Anterior cingulate cortex (tissue), 58 donors: ENCODE results near the gene VSTM4.

ENCODE experiments used
- DNase-seq, 58 donors: peaks; one replicate each; lab custom pipeline; 2025; lab: John Stamatoyannopoulos, UW

The VSTM4 gene

DNA sequence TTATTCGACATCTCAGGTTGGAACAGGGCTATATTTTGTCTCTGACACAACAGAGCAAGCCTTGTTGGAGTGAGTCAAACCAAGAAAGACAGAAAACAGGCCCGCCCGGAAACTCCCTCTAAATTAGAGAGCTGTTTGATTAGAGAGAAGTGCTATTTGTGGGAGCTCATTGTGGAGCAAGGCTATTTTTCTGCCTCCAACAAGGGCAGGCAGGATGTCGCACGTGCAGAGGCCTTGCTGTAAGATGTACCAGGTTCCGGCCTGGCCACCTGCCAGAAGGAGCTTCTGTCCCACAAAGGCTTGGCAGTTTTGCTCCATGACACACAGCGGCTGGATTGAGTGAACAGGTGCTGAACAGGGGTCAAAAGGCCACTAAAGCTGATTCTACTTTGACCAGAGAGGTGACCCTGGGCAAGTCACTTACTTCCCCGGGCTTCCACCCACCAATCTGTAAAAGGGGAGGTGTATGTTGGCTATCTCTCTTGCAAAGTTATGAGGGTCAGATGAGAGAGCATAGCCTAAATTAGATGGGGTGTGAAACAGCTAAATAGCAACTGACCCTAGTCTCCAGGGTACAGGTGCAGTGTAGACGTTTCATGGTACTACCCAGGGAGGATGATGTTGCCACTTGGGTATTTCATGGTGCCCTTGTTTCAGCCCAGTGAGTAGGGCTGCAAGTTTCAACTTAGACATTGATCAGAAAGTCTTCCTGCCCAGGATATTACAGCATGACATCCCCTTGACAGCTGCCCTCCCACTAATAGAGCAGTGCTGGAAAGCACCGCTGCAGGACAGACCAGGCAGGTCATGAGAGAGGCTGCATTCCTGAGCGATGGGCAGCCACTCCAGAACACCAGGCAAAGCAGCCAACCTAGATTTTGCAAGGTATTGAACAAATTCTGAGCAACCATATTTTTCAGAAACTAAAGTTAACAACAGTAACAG, 62.0 kb downstream of the VSTM4 start:
- peak in 2 of 58 donors; percentile 6 to 11 for DNase-seq

DNA sequence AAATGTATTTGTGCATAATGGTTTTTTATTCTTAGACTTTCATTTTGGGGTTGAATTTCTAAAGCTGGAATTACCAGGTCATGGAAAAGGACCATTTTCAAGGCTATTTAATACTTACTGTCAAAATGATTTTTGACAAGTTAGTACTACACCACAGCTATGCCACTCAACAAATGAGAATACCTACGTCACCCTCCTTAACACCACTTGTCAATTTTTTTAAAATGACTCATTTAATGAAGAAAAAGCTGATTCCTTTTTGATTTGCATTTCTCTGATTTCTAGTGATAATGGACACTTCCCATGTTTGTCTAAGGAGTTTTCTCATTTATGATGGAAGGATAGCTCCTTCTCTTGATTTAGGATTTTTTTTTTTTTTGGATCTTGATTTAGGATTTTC, 63.3 kb downstream of the VSTM4 start:
- DNase-seq, result no peak

DNA sequence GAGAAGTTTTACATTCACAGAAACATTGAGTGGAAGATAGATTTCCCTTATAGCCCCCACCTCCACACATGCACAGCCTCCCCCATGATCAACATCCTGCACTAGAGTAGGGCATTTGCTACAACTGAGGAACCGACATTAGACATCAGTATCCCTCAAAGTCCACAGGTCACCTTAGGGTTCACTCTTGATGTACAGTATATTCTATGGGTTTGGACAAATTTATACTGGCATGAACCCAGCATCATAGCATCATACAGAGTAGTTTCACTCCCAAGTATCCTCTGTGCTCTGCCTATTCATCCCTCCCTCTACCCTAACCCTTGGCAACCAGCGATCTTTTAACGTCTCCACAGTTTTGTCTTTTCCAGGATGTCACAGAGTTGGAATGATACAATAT, 64.4 kb downstream of the VSTM4 start:
- DNase-seq, result no peak

DNA sequence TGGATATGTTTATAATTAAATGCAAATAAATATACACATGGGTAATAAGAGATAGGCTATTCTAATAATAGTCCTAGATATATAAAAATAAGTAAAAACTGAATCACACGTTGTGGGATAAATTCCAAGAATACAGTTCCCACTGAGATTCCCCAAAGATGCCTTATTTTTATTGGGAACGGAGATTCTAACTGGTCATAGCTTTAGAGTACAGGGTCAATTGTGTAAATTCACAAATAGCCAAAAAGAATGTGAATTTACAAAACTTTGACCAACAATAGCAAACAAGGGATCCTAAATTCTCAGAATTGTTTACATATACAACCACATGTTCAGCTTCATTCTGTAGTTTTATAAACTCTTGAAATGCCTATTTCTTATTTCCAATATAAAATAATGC, 65.0 kb downstream of the VSTM4 start:
- no peak for DNase-seq

DNA sequence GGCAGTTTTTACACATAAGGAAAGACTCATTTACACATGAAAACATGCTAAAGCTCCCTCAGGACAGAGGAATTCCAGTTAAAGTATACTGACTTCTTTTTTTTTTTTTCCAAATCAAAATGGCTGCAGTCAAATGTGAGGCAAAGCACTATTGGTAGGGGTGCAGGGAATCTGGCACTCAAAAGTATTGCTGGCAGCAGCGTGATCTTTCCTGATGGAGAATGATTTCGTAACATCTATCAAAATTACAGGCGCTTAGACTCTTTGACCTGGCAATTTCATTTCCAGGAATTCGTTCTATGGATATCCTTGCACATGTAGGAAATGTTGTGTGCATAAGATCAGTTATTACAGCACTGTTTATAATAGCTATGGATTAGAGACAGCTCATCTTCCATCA, 65.7 kb downstream of the VSTM4 start:
- no peak for DNase-seq

DNA sequence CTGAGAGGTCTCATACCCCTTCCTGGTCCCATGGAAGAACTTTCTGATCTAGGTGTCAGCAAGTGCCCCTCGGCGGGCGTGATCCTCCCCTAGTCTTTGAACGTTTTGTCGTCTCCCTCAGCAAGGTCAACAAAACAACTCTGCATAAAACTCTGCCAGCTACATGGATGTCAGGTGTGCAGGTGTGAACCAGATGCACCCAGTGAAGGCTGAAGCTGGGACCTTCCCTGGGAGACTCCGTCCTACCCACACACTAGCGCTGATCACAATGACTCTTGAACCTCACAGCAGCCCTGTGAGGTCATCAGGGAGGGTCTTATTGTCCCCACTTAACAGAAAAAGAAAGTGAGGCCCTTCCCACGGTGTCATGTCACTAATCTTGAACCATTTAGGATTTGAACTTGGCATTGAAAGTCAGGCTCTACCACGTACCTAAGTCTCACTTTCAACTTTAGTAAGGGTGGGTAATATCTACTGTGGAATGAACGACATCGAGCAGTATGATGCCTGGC, 68.1 kb downstream of the VSTM4 start:
- no peak for DNase-seq

DNA sequence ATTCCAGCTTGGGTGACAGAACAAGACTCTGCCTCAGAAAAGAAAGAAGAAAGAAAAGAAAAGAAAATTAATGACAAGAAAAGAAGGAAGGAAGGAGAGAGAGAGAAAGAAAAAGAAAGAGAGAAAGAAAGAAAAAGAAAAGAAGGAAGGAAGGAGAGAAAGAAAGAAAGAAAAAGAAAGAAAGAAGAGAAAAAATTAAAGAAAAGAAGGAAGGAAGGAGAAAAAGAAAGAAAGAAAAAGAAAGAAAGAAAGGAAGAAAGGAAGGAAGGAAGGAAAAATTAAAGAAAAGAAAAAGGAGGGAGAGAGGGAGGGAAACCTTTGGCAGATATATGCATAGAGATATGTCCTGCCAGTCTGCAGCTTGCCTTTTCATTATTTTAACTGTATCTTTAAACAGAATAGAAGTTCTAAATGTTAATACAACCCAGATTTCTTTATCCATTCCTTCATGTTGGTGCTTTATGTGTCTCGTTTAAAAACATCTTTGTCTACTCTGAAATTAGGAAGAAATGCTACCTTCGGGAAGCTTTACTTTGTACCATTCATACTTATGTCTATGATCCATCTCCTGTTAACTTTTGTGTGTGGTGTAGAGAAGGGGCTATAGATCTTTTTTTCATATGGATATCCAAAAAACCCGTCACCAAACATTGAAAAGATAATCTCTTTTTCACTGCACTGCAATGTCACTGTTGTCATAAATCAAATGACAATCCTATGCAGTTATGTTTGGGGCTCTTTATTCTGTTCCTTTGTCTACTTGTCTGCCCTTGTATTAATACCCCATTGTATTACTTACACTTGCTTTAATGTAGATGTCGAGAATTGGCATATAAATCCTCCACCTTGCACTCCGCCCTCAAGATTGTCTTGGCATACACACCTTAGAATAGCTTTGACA, 70.8 kb downstream of the VSTM4 start:
- DNase-seq, result no peak

DNA sequence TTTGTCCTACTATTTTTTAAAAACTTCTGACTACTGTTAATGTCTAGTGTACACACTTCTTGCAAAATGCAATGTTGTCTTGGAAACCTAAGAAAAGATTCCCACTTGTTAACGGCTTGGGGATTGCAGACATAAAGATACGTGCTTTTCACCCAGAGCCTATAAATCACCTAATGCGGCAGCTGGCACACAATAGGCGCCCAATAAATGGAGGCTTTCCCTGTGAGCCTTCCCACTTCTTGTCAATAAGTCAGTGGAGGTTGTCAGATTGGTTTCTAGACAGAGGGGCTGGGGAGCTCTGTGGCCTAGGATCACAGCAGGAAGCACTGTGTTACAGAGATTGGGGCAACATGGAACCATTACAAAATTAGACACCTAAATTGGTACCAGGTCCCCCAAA, 74.7 kb downstream of the VSTM4 start:
- no peak for DNase-seq

DNA sequence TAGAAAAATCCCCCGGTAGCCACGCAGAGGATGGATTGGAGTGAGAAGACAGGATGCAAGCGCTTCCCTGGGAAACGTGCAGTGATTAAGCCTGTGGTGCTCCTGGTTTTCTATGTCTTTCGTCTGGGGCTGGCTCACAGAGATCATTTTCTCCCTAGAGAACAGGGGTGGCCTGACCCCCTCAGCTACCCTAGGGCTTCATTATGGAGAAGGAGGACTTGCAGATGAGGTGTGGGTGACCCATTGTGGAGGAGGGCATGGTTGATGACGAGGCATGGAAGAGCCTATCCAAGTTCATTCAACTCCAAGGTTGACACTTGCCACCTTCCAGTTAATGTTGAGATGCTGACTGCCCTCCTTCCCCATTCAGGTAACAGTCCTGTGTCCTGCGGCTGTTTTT, 75.9 kb downstream of the VSTM4 start:
- no peak for DNase-seq

DNA sequence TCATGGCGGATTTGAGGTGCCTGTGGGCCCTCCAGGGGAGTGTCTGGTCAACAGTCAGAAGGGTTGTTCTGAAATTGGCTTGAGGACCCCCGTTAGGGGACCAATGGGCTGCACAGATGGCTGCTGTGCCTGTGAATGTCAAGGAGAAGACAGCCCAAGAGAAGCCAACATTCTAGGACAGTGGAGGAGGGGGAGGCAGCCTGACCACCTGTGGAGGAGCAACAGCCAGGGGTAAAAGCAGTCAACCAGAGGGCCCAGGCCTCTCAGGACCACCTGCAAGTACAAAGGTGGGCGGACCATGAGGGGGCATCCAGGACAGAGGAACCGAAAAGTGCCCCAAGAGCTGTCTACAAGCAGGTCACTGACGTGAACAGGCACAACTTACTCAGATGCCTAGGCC, 76.6 kb downstream of the VSTM4 start:
- DNase-seq, result no peak

DNA sequence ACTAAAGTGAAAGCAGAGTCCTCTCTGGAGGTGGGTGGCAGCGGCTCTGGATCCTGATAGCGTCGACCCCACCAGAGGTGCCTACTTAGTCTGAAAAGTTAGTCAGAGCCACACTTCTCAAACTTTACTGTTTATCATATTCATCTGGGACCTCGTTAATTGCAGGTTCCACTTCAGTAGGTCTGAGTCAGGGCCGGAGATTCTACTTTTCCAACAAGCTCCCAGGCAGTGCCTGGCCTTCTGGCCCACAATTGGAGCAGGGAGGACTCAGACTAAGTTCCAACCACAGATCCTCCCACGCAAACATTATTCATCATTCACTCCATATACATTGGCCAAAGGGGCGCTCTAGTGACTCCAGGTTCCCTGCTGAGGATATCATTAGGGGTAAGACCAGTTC, 78.1 kb downstream of the VSTM4 start:
- no peak for DNase-seq

DNA sequence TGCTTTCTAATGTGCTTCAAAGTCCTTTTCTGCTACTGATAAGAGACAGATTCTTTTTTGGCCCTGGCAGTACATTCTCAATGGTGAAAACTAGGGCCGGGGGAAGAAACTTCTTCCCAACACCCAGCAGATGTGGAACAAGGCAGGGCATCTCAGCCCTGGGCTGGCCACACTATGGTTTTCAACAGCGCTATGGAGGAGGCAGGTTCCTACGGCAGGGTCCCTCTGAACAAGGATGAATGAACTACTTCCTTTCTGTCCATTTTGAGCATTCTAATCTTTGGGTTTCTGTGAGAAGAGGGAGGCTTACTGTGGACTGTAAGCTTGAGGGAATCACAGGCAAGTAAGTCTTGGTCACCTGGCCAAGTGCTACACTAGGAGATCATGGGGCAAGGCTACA, 78.7 kb downstream of the VSTM4 start:
- DNase-seq, result no peak

DNA sequence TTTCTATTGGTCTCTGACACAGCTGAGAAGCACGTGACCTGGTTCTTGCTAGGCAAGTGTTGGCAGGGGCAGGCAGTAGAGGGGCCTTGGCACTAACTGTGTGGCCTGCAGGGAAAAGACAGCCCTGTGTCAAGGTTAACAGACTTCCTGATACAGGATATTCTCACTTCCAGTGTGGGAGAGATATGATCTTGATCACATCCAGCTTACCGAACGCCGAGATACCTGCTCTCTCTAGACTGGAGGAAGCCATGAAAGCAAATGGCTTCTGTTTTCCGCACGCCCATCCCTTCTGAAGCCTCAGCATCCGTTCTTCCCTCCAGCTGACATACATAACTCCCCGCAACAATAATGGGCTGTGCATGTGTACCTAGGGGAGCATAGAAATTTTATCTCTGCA, 79.4 kb downstream of the VSTM4 start:
- DNase-seq, result no peak

DNA sequence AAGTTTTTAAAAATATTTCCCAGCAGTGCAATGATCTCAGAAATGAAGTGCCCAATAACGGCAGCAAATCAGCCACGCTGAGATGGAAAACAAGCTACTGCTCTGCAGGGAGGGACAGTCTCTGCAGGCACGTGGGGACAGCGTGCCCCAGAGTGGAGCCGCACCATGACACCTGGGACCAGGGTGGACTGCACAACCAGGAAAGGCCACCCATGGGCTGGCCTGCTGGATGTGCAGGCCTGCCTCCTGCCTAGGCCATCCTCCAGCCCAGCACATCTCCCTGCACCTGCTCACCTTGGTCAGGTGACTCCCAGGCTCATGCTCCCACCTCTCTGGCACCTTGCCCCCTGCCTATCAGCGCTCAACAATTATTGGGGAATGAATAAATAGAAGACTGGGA, 80.4 kb downstream of the VSTM4 start:
- DNase-seq, result no peak

DNA sequence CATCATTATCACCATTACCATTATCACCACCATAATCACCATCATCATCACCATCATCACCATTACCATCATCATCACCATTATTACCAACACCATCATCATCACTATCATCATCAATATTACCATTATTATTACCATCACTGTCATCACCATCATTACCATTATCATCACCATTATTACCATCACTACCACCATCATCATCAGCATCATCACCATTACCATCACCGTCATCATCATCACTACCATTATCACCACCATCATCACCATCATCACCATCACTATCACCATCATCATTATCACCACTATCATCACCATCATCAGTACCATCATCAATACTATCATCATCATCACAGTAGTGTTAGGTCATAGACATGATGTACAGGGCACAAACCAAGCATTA, 81.4 kb downstream of the VSTM4 start:
- no peak for DNase-seq

DNA sequence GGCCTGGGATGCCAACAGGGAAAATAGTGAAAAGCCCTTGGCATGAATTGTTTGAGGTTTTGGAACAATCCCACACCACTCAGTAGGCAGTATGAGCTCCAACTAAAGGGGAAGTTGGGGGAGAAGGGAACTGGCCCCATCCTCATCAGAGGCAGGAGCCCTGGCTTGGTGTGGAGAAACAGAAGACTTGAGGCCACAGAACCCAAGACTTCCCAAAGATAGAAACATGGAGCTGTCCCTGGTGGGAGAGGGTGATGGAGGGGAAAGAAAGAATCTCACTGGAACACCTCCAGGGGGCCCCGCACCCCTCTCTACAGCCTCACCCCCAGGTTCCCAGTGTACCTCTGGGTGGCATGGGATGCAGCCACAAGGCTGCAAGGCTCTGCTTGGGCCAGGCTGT, 85.7 kb downstream of the VSTM4 start:
- no peak for DNase-seq

DNA sequence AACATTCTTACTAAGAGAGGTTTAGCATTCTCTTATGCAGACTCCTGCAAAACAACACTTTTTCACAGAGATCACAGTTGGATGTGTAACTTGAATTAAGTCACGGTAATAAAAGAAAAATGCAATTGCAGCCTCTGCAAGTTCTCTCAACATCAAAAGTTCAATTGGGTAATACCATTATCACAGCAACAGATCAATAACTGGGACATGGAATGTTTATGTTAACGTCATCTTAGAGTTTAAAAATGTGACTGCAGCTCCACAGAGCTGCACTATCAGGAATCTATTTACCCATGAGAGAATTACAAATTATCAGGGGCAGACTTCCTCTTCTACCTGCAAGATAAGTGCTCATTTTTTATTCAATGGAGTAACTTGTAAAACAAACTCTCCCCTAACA, 86.7 kb downstream of the VSTM4 start:
- DNase-seq, result no peak

DNA sequence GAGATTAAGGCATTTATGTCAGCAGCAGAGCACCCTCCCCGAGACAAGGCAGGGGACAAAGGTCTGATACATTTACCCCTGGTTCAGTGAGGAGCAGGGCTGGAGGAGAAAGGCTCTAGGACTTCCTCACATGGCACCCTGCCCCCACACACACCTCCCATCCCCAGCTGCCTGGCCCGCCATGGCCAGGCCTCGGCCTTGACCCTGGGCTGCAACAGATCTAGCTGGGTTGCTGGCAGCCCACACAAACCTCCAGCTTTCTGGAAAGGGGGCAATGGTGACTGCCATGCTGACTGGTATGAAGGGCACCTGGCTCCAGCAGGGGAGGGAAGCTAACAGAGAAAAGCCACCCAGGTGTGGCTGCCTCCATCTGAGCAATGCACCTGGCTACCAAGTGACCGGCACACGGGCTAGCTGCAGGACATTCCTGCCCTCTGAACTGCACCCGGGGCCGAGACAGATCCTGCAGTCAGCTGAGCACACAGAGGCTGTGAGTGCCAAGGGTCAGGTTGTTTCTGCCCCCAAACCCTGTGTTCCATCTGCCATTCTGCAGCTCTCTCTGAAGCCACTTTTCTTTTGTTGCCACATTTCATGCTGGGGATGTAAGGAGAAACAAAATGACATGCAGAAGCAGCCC, 89.9 kb downstream of the VSTM4 start:
- no peak for DNase-seq

DNA sequence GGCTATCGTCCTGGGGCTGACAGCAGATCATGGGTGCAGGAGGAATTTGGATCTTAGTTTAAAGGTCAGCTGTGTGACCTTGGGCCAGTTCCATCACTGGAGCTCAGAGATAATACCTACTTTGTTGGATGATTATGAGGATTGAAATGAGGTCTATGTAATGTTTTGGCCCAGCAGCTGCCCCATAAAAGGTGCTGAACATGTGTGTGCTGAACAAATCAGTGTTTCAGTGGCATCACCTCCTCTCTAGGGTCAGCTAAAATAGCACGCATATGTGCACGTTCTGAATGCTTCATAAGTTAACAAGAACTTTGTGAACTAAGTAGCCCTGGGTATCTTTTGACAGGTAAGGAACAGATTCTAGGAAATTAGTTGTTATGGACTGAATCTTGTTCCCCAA, 90.8 kb downstream of the VSTM4 start:
- no peak for DNase-seq

DNA sequence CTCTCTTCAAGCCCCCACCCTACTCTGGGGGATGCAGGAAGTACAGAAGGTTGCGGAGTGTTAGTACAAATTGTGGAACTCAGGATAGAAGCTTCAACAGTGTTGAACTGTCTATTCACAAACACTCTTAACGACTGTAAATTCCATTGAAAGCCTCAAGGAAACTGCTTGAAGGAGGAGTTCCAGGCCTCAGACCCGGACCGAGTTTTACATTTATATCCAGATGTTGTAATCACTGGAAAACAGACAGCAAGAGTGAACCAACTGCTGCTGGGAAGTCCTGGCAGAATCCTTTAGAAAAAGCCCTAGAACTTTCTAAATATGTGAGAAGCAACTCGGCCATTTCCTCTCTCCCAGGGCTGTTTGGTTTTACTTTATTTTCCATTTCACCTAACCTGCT, 91.6 kb downstream of the VSTM4 start:
- no peak for DNase-seq

DNA sequence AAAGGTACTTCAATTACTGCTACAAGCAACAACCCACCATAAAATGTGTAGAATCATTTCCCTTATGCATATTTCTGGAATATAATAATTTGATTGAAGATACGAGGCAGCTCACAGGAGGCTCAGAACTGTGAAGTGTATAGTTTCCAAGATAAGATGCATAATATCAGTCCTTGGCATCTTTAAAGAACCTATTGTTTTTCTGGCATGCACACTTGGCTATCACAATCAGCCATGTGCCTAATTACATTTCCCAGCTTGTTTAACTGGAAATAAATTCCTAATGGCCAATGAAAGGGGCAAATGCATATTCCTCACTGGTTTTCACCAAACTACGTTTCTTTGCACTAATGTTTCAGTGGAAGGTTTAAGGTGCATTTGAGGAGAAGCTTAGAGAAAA, 92.3 kb downstream of the VSTM4 start:
- no peak for DNase-seq
